Stimulated activated CD4-positive, alpha-beta T cell treated with anti-CD3 and anti-CD28 coated beads, Interleukin-2, amount 100 ng/mL, for 4 hours (primary cell): ENCODE data around the gene ITGBL1.

Source experiments
- DNase-seq: peaks from one replicate; pipeline ENCODE4 v3.0.0-alpha.2; 2020; ENCODE audit warnings: low read depth

The ITGBL1 gene

DNA sequence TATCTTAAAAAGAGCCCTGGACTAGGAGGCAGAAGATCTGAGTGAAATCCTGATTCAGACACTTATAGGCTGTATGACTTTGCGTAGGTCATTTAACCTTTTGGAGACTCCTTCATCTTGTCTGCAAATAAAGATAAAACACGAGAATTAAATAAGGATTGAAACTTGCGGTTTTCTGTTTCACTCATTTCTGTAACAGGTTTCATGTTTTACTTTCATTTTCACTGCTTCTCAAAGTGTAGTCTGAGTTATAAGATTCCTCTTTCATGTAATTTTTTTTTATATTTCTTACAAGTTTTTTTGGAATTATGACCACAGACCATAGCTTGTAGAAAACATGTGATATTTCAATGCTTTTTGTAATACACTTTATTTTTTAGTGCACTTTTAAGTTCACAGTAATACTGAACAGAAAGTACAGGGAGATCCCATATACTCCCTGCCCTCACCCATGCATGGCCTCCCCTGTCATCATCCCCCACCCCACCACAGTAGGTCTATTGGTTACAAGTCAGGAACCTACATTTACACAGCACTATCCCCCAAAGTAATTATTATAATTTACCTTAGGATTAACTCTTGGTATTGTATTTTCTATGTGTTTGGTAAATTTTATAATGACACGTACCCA, 174.6 kb downstream of the ITGBL1 start:
- DNase-seq = peak; percentile 3

DNA sequence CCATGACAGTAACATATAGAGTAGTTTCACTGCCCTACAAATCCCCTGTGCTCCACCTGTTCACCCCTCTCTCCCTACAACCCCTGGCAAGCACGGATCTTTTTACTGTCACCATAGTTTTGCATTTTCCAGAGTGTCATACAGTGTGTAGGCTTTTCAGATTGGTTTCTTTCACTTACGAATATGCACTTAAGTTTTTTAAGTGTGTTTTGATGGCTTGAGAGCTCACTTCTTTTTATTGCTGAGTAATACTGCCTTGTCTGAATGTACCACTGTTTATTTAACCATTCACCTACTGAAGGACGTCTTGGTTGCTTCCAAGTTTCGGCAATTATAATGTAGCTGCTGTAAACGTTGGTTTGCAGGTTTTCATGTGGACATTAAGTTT, 175.1 kb downstream of the ITGBL1 start:
- DNase-seq = no peak

DNA sequence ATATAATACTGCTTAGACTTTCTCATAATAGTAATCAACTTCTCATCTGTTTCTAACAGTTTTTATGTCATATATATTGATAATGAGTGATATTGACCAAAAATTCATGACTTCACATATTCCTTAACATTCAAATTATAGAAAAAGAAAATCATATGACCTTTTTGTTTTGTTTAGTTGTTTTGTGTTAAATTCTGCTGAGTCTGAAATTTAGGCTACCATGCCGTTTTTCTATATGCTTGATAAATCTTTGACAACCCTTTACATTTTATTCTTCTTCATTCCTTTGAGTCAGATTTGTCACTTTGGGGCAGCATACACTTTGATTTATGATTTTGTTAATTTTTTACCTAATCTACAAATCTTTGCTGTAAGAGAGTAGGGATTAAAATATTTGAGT, 176.4 kb downstream of the ITGBL1 start:
- DNase-seq = no peak

DNA sequence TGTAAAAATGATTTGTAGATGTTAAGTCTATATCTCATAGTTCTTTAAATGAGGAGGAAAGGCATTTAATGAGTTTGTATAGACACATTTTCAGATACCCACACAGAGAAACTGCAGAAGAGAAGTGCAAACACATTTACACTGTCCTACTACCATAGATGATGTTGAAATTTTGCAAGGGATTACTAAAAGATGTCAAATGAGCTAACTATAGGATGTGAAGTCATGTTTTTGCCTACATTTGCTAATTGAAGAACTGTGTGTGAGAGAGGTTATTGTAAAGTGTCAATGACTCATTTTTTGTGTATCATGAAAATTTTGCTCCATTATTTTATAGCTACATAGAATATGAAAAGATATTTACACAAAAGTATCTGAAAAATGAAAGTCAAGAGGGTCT, 178.9 kb downstream of the ITGBL1 start:
- DNase-seq = no peak

DNA sequence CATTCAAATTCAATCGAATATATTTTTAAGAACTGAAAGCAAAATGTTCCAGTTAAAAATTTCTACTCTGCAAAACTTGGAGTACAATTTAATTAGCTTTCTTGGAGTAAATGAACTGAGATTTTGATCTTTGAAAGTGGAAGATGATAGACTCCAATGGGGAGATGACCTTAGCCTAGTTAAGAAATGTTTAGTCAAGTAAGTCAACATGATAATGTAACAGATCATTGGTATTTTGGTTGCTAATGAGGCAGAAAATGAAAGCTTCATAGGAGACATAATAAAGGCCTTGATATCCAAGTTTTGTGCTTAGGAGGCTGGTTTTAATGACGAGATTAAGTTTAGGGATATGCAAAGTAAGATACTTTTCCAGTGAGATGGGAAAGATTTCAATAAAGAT, 181.7 kb downstream of the ITGBL1 start:
- no peak for DNase-seq

DNA sequence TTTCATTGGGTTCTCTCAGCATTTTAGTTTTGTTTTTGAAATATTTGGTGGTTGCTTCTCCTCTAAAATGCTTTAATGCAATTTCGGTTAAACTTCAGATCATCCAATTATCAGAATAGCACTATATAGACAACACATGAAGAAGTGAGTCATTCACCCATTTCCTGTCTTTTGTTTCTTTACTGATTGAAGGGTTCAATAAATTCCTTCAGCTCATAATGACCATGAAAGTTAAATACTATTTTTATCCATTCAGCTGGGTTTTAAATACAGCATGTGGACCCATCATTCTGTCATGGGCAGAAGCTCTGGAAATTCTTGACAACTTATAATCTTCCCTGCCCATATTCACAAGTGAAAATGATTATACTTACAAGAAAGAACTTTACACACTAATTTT, 187.2 kb downstream of the ITGBL1 start:
- no peak for DNase-seq

DNA sequence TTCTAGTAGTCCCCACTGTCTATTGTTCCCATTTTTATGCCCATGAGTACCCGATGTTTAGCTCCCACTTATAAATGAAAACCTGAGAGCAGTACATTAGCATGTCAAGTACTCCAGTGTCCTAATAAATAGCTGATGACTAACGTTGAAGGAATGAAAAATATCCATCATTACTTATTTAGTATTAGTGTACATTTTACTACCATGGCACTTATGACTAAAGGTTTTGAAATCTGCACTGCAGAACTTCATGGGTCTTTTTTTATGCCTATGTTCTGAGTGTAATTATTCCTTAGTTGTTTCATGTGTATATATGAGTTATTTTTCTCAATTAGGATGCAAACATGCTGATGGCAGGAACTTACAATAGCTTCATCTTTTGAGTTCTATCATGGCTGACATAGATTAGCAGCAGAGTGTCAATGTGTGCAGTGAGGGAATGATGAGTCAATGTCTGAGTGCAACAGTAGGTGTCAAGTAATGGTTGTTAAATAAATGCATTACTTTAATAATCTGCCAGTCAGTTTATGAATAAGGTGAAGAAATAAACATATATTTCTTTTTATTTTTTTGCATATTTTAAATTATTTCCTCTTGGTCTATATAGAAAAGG, 188.4 kb downstream of the ITGBL1 start:
- DNase-seq = no peak

DNA sequence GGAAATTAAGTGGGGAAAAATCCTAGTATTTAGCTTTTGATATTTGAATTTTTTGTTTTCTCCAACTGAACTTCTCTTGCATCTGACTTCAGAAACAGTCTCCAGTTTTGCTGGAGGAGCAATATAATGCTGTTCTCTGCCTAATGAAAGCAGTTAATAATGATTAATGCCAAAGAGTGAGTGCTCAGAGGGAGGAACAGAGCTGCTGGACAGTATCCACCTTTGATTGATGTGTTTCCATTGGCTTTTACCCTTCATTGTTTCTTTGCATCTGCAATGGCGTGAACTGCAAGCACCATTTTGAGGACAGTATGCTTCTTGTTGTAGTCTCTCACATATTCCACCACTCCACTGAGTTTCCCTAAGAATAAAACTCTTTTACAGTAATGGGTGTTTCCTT, 193.4 kb downstream of the ITGBL1 start:
- no peak for DNase-seq

DNA sequence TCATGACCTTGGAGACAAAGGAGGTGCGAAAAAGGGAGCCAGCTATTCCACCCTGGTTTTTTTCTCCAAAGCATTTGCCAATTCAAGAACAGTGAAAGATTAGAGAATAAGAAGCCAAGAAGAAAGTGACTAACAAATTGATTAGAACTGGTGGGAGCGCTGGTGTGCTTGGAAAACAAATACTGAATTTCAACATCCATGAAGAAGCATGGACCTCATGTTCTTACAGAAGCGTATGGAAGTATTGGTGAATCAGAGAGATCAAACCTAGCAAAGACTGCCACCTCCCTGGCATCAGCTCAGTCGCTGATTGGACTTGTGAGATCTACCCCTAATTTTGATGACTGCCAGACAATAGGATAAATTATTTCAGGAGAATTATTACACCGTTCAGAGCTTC, 195.3 kb downstream of the ITGBL1 start:
- DNase-seq = no peak

DNA sequence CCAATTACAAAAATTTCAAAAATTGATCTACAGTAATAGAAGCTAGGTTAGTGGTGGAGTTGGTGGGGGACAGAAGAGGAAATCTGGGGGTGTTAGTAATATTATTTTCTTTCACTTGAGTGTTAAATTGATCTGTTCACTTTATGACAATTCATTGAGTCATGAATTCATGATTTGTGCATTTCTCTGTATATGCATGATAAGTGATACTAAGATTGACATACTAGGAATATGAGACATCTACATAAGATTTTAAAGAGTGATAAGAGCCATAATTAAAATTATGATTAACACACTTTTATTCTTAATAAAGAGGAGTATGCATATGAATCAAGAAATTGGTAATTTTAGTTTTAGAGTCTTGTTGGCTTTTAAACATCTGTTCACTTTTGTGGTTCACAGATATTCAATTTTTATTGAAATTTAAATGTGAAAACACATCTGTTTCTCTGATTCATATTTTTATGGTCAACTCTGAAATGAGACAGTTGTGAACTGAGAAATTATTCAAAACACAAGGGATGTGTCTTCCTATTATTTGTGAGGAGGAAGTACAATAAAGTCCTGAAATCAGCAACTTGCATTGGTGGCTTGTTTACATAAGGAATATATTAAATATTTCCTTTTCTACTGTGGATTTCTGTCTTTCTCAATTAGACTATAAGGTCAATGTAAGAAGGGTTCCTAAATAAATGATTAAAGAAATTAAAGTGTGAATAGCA, 196.5 kb downstream of the ITGBL1 start:
- DNase-seq = no peak

DNA sequence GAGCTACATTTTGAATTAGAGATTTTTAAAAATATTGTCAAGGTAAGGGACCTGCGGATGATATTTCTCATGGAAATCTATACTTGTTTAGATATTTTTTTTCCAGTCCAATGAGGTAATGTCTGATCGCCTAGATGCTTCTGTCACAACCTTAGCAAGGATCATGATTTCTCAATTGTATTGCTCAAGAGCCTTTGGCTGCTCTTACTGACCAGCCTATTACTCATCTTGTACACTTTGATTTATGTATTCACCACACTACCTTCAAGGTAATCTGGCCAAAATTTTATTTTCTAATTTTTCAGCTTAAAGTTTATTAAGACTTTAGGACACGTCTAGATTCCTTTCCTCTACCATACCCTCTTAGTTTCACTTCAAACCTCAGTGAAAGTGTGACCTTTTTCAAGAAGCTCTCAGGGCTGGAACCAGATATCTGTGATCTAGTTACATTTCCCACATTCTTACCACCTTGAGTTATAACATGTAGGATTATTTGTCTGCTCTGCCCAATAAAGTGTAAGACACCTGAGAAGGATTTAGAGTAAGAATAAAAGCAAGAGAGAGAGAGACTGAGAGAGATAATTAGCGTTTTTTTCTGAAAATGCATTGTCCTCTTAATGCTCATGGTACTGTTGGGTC, 197.1 kb downstream of the ITGBL1 start:
- DNase-seq = no peak

DNA sequence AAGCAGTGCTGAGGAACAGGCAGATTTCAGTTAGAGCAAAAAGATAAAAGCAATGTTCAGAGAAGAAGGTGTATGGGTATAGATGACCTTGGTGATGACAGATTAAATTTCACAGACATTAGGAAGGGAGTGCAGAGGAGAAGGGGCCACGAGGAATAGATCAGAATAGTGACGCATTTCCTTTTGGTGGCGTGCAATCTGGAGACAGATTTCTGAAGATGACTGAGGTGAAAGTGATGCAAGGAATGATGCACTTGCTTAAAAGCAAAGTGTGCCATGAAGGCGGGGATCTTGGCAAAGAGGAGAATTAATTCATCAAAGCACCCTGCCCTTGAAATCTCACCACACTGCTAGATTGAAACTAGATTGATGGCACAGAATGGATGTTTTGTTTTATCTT, 202.4 kb downstream of the ITGBL1 start:
- no peak for DNase-seq

DNA sequence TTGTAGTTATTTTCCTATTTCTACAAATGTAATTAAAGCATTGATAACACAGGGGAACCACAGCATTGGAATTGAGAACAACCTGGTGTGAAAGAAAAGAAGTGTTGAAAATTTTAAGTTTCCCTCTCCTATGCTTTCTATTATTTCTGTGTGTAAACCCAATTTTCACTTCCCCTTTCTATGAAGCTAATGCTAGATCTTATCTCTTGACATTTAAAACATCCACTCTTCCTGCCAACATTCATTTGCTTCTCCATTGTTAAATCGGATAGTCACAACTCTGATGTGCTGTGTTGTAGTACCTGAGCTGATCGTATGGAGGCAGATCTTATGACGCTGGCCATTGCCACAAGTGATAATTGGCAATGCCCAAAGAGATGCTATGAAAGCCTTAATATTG, 203.0 kb downstream of the ITGBL1 start:
- DNase-seq = no peak

DNA sequence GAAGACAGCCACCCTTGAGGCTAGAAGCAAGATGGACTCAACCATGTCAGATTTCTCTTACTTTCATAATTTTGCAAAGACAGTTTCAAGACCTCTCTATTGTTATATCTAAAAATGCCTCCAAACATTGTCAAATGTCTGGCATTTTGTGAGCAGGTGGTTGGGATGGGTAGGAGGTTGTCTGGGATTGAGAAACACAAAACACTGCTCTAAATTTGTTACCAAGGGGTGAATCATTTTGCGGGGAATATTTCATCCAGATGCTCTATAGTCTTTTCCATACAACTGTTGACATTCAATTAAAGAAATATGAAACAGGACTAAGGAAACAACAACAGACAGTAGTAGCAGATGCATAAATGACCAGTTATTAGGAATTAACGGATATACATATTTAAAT, 208.2 kb downstream of the ITGBL1 start:
- no peak for DNase-seq

DNA sequence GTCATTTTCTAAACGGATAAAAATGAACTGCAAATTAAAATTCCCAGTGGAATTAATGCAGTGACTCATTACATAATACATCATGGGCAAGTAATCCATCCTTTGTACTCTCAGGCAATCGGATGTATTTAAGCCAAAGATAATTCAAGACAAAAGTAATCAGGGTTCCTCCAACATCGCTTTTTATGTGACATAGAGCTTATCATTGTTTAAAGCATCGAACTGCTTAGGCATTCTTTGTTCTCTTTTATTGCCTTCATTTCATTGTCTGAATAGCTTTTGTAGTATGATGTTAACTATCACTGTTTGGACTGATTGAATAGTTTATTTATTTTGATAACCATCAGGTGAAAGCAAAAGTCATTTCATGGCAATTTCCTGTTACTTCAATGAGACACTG, 209.4 kb downstream of the ITGBL1 start:
- DNase-seq = no peak

DNA sequence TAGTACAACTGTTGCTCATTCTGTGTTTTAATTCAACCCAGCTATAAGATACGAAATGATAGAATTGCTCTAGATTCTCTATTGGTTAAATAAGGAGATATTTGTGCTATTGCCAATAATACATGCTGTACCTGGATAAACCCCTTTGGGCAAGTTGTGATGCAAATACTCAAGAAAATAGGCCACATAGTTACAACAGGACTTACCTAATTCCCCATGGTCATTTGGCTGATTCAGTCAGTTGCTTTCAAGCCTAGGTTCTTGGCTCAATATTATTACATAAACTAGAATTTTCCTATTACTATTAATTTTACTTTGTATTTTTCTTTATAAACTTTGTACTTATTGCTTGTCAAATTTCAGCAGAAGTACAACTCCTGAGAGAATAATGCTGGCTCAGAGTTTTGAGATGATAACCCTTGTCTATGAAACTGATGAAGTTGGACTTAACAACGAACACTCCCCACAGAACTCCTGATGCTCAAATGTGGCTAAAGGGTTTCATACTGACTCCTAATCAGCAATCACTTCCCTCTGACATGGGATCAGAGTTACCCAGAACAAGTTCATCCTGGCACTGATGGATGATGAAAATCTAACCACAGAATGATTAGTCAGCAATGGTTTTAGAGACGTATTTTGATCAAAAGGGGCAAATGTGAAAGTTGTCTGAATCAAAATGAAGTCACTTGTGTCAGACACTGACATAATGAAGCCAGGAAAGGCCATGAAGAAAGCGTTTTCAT, 221.1 kb downstream of the ITGBL1 start:
- DNase-seq = no peak

DNA sequence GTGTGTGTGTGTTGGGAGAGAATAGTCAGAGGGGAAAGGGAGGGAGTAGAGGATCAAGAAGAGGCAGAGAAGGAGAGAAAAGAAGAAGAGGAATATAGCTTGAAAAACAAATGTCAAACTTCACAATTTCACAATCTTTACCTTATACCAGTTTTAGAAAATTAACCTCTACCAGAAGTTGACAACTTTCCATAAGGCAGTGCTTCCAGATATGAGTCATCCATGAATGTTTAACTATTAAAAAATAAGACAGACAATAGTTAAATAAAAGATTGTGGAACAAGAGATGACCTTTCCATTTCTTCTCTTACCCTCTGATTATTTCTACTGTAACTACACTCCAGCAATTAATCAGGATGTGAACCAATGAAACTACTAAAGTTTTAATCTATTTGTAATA, 229.4 kb downstream of the ITGBL1 start:
- DNase-seq = no peak

DNA sequence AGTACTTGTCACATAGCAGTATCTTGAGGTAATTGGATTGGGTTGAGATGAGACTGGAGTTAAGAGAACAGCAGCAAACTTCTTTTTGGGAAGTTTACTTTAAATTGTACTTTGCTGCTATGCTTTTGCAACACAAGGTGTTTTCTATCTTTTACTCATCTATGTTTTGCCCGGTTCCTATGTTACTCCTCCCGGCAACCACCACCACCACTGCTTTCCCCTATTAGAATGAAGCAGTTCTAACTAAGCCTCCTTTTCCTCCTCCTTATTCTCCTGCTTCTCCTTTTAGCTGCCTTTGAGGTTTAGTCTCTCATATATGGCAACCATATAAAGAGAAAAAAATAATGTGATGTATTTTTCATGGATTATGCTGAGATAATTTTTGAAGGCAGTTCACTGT, 233.5 kb downstream of the ITGBL1 start:
- DNase-seq = no peak

DNA sequence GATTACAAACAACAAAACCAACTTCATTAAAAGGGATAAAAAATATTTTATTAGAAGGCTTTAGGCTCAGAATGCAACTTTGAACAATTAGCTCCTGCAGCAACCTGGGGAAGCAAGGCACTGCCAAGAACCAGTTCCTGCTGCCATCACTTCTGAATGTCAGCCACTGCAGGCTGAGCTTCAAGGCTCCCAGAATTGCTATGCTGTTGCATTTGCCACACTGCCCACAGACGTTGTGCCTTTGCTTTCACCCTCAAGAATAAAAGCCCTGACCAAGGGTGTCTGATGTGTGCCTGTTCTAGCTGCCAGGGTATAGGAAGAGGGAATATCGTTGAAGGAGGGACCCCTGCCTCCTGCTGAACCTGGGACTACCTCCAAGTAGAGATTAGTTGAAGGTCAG, 238.4 kb downstream of the ITGBL1 start:
- DNase-seq = no peak

DNA sequence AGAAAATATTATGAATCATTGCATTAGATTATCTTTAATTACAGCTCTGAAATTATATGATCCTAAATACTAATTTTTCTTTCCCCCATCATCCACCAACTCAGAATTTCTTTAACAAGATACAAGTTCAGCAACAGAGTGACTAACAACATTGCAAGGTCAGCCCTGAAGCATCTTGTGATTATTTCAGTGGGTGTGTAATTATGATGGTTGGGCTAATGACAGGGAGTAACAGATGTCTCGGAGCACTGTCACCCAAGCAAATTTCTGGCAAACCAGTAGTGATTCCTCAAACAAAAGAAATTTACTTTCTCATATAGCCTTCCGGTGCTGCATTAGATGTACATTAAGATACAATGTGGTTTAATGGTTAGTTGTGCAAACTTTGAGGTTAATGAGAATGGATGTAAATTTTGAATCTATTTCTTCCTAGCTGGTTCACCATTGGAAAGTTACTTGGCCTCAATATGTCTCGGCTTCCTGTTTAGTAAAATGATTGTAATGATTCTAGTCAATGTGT, 238.9 kb downstream of the ITGBL1 start:
- no peak for DNase-seq

DNA sequence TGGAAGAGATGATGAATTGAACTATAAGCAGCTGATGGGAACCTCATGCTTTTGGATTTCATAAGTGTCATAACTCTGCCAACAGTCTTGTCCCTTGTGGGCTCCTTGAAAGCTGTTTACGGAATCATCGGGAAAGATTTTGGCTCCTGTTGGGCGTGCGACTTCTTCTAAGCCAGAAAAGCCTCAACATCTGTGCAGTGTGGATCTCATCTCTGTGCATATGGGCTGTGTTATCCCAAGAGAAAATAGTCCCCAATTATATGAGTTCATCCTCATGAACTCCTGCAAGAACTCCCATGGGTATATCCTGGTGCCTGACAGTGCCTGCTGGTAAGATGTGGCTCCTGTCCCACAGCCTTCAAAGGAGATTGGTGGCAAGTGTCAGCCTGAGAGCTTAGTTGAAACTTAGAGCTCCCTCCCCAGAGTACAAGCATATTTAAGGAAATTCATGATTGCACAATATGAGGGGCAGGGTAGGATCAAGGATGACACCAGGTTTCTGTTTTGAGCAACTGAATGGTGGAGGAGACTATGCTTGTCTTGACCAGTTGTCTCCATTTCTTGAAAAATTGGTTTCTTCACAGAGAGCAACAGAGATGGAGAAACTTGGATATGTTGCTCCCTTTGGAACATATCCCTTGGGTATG, 243.5 kb downstream of the ITGBL1 start:
- no peak for DNase-seq

DNA sequence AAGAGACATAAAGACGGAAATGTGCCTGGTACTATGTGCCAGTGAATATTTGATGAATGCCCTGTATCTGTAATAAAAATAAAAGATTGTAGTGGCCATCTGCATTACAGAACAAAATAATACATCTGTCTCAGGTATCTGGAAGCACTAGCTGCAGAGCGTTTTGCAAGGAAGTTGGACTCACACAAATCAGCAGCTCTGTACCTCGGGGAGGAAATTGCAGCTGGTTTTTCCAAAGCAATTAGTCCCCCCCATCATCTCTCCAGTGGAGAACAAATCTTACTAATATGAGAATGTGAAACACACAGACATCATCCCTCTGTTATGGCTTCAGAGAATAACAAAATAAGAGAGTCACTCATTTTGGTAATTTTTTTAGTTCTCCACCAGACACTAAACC, 245.3 kb downstream of the ITGBL1 start:
- no peak for DNase-seq
